HCT116 (cell line): ENCODE data around the gene MYCL. TPM values are rescaled to one million over a fixed set of nuclear protein-coding genes. Genes with fewer than 3 reads are reported as not detected.

Source experiments
- ATAC-seq: fragments of 200-7000 bp; cut with Tn5 transposase; 2 replicates; pipeline ENCODE4 v1.9.1; 2020; ENCODE audit warnings: mild to moderate bottlenecking, moderate library complexity
- BruUV-seq: library from RNA; stranded (reverse); fragments of 400-500 nt; replicated peaks from 2 replicates; lab custom pipeline; 2021; lab: Mats Ljungman, UMichigan
- CTCF ChIA-PET: fragments of 300-600 bp; sonication (Branson Sonifier 250); formaldehyde crosslinking; loops from one replicate; lab custom pipeline; 2021; ENCODE audit warnings: antibody characterized with exemption; lab: Charles Lee
- POLR2A ChIA-PET: fragments of 300-600, 350-600 bp; sonication (Branson Sonifier 250); formaldehyde crosslinking; loops from one replicate; lab custom pipeline; 2021; ENCODE audit warnings: antibody characterized with exemption; lab: Charles Lee
- RAD21 ChIA-PET, 2 experiments: fragments of 300-600 bp; sonication (Branson Sonifier 250); formaldehyde crosslinking; loops; one replicate each; lab custom pipeline; 2023; ENCODE audit warnings: low total read pairs in 2 of 2; ENCODE audit not compliant: uncharacterized antibody in 2 of 2, unreplicated experiment in 2 of 2, low non-redundant PET in 1 of 2; lab: Charles Lee
- DNase-seq: peaks from one replicate; pipeline ENCODE4 v3.0.0-alpha.2; 2010; ENCODE audit warnings: low read depth, low spot score
- H2AFZ ChIP-seq: fragments of 200-600 bp; shearing (Covaris generic), sonication (generic); 2 replicates; pipeline ENCODE4 v1.6.1; 2017; ENCODE audit warnings: low read depth, mixed run types, mixed read lengths, antibody characterized with exemption, low read length; ENCODE audit not compliant: poor library complexity, severe bottlenecking
- H3K27ac ChIP-seq: 2 replicates; pipeline ENCODE4 v1.5.1; 2012; ENCODE audit warnings: low read depth, low read length
- H3K27me3 ChIP-seq: fragments of 200-600 bp; sonication (generic); 2 replicates; pipeline ENCODE4 v1.6.1; 2016; ENCODE audit warnings: mixed run types, low read length, mixed read lengths; ENCODE audit not compliant: insufficient read depth
- H3K36me3 ChIP-seq, 2 experiments: fragments of 200-500 bp in 1 of 2; fragments of 200-600 bp in 1 of 2; sonication (Bioruptor generic) in 1 of 2; sonication (generic) in 1 of 2; 2 replicates each; pipeline versions ENCODE4 v1.5.1 to v1.6.1; 2014 to 2016; ENCODE audit warnings: low read length in 2 of 2, inconsistent platforms in 1 of 2, mixed read lengths in 1 of 2, mixed run types in 1 of 2; ENCODE audit not compliant: insufficient read depth in 2 of 2, control insufficient read depth in 1 of 2
- H3K4me1 ChIP-seq, 2 experiments: fragments of 200-600 bp in 1 of 2; sonication (generic) in 1 of 2; 2 replicates each; pipeline versions ENCODE4 v1.5.1 to v1.6.1; 2012 to 2017; ENCODE audit warnings: low read length in 2 of 2, inconsistent platforms in 1 of 2, mild to moderate bottlenecking in 1 of 2, mixed read lengths in 1 of 2, mixed run types in 1 of 2, moderate library complexity in 1 of 2; ENCODE audit not compliant: insufficient read depth in 2 of 2, control insufficient read depth in 1 of 2
- H3K4me2 ChIP-seq: fragments of 200-600 bp; sonication (generic); 2 replicates; pipeline ENCODE4 v1.6.1; 2017; ENCODE audit warnings: mixed run types, low read length, mixed read lengths
- H3K4me3 ChIP-seq, 2 experiments: fragments of 200-600 bp in 1 of 2; sonication (generic) in 1 of 2; replicated peaks in 1 of 2; 2 replicates each; pipeline ENCODE4 v1.5.1; 2011 to 2016; ENCODE audit warnings: low read length in 2 of 2, control low read depth in 1 of 2, low read depth in 1 of 2, mild to moderate bottlenecking in 1 of 2, mixed read lengths in 1 of 2, mixed run types in 1 of 2
- H3K79me2 ChIP-seq: fragments of 200-600 bp; sonication (generic); 2 replicates; pipeline ENCODE4 v1.6.1; 2017; ENCODE audit warnings: mild to moderate bottlenecking, mixed run types, low read length, moderate library complexity, mixed read lengths; ENCODE audit not compliant: insufficient read depth
- H3K9ac ChIP-seq: fragments of 200-600 bp; sonication (generic); 2 replicates; pipeline ENCODE4 v1.6.1; 2016; ENCODE audit warnings: low read length, mixed read lengths
- H3K9me2 ChIP-seq: fragments of 200-600 bp; sonication (generic), shearing (Covaris generic); 2 replicates; pipeline ENCODE4 v1.6.1; 2017; ENCODE audit warnings: mixed run types, mild to moderate bottlenecking, moderate library complexity; ENCODE audit not compliant: insufficient read depth
- H3K9me3 ChIP-seq, 2 experiments: fragments of 200-500 bp in 1 of 2; fragments of 200-600 bp in 1 of 2; sonication (Bioruptor generic) in 1 of 2; sonication (generic) in 1 of 2; 2 replicates each; pipeline ENCODE4 v1.6.1; 2014 to 2017; ENCODE audit warnings: low read length in 2 of 2, mixed read lengths in 2 of 2, inconsistent platforms in 1 of 2, low read depth in 1 of 2, mild to moderate bottlenecking in 1 of 2, mixed run types in 1 of 2, moderate library complexity in 1 of 2; ENCODE audit not compliant: control insufficient read depth in 1 of 2, insufficient read depth in 1 of 2
- H4K20me1 ChIP-seq: fragments of 200-600 bp; sonication (generic), shearing (Covaris generic); 2 replicates; pipeline ENCODE4 v1.6.1; 2017; ENCODE audit warnings: mixed run types, mild to moderate bottlenecking, moderate library complexity; ENCODE audit not compliant: insufficient read depth
- CBX3 ChIP-seq: IDR thresholded peaks from 2 replicates; pipeline ENCODE4 v1.6.1; 2012; ENCODE audit warnings: low read depth
- CEBPB ChIP-seq: IDR thresholded peaks from 2 replicates; pipeline ENCODE4 v1.6.1; 2012; ENCODE audit warnings: low read depth
- CTCF ChIP-seq, 3 experiments: fragments of 200-600 bp in 1 of 3; sonication (generic) in 1 of 3; IDR thresholded peaks in 2 of 3; conservative IDR thresholded peaks in 1 of 3; 2 replicates each; pipeline ENCODE4 v1.5.1; 2012 to 2017; ENCODE audit warnings: low read depth in 2 of 3, low read length in 2 of 3, antibody characterized with exemption in 1 of 3, borderline replicate concordance in 1 of 3, control low read depth in 1 of 3, mild to moderate bottlenecking in 1 of 3, mixed read lengths in 1 of 3, mixed run types in 1 of 3, moderate library complexity in 1 of 3; ENCODE audit not compliant: insufficient read depth in 1 of 3
- EGR1 ChIP-seq: IDR thresholded peaks from 2 replicates; pipeline ENCODE4 v1.6.1; 2012; ENCODE audit warnings: low read depth
- ELF1 ChIP-seq: IDR thresholded peaks from 2 replicates; pipeline ENCODE4 v1.6.1; 2012; ENCODE audit warnings: low read depth, borderline replicate concordance
- JUND ChIP-seq: IDR thresholded peaks from 2 replicates; pipeline ENCODE4 v1.6.1; 2012
- POLR2A ChIP-seq: IDR thresholded peaks from 2 replicates; pipeline ENCODE4 v1.7.0; 2011; ENCODE audit warnings: borderline replicate concordance; ENCODE audit not compliant: insufficient read depth, insufficient read length; ENCODE audit errors: extremely low read depth
- POLR2AphosphoS5 ChIP-seq: IDR thresholded peaks from 2 replicates; pipeline ENCODE4 v1.6.1; 2011; ENCODE audit warnings: mild to moderate bottlenecking, low read depth, low read length, moderate library complexity
- RAD21 ChIP-seq: IDR thresholded peaks from 2 replicates; pipeline ENCODE4 v1.6.1; 2012; ENCODE audit warnings: low read depth, mild to moderate bottlenecking
- SP1 ChIP-seq: IDR thresholded peaks from 2 replicates; pipeline ENCODE4 v1.6.1; 2012; ENCODE audit warnings: low read depth
- YY1 ChIP-seq: IDR thresholded peaks from 2 replicates; pipeline ENCODE4 v1.6.1; 2011; ENCODE audit warnings: low read length, low read depth, moderate library complexity, mild to moderate bottlenecking; ENCODE audit not compliant: insufficient replicate concordance; ENCODE audit errors: extremely low read depth
- ZBTB33 ChIP-seq: IDR thresholded peaks from 2 replicates; pipeline ENCODE4 v1.6.1; 2011; ENCODE audit warnings: mild to moderate bottlenecking, low read length, moderate library complexity; ENCODE audit not compliant: insufficient replicate concordance; ENCODE audit errors: extremely low read depth
- ZFX ChIP-seq: fragments of 450-650 bp; IDR thresholded peaks from 2 replicates; pipeline ENCODE4 v1.6.1; 2017
- intact Hi-C: fragments of 100-400 bp; cut with micrococcal nuclease; formaldehyde crosslinking; loops from 2 replicates; pipeline ENCODE4 v1.10.0; 2022
- total RNA-seq: library from RNA; stranded (reverse); gene quantifications from one replicate; pipeline ENCODE4 v1.2.1, GENCODE V29; 2021; ENCODE audit not compliant: unreplicated experiment

The MYCL gene
- total RNA-seq, 1 experiment from 2014 or later, result 10.0 TPM

- TF ChIP-seq ZBTB33, result no peak
- no peak for TF ChIP-seq CTCF (IDR thresholded peaks at IDR 0.05 in 2 of 3, conservative IDR thresholded peaks at IDR 0.05 in 1 of 3; ENCODE audit: borderline replicate concordance in 1 of 3, insufficient read depth in 1 of 3, low read depth in 2 of 3, low read length in 2 of 3)
- no peak for TF ChIP-seq POLR2A
- TF ChIP-seq CEBPB, result no peak
- TF ChIP-seq SP1, result no peak
- no peak for TF ChIP-seq POLR2AphosphoS5
- TF ChIP-seq ZFX, result no peak
Observed at GRCh38 chr1:39890273-39890672, 11.4 kb downstream of the MYCL start (continued).

- no peaks in the 10 kb centered on the region for H3K36me3 ChIP-seq
- CTCF ChIA-PET, result no interaction called here
- DNase-seq (no peak), ATAC-seq (no peak)
- RAD21 ChIA-PET, result no interaction called here
- peaks cover 6 to 14% of the 10 kb centered on the region in 2 experiments; a peak in 3 of 4 replicates for H3K4me1 ChIP-seq
- POLR2A ChIA-PET, result interaction anchor here (1.0 to 1.1 kb wide), 2 partner anchors 13 to 15 kb away, joined by 3 read pairs; partner anchors contain the start of gene MYCL
- no peaks in the 10 kb centered on the region; the same call in 1 of the 2 replicates for H3K27me3 ChIP-seq
- H3K4me2 ChIP-seq, result no peak overlapping the region
- no TSS peak for BruUV-seq
- H3K9me3 ChIP-seq, result no peaks in the 10 kb centered on the region
- no peaks in the 10 kb centered on the region for H3K9me2 ChIP-seq
- H3K79me2 ChIP-seq, result peaks cover 15% of the 10 kb centered on the region
- H4K20me1 ChIP-seq, result no peaks in the 10 kb centered on the region
- H3K9ac ChIP-seq, result no peak overlapping the region
- no peak overlapping the region for H2AFZ ChIP-seq
- intact Hi-C loops, result no loop called here
- no peak overlapping the region for H3K4me3 ChIP-seq
- H3K27ac ChIP-seq, result no peak overlapping the region
- no peak for TF ChIP-seq ELF1
- TF ChIP-seq RAD21, result no peak
- TF ChIP-seq CTCF (IDR thresholded peaks at IDR 0.05 in 2 of 3, conservative IDR thresholded peaks at IDR 0.05 in 1 of 3; ENCODE audit: borderline replicate concordance in 1 of 3, insufficient read depth in 1 of 3, low read depth in 2 of 3, low read length in 2 of 3), result no peak
- no peak for TF ChIP-seq ZBTB33
- no peak for TF ChIP-seq YY1
- TF ChIP-seq CBX3, result no peak
- no peak for TF ChIP-seq CEBPB
- TF ChIP-seq JUND, result no peak
- TF ChIP-seq EGR1, result no peak
Observed at GRCh38 chr1:39886757-39887231, 14.9 kb downstream of the MYCL start.
